GM23338 (cell line): ENCODE results near the gene OGG1. TPM values are rescaled to one million over a fixed set of nuclear protein-coding genes. Genes with fewer than 3 reads are reported as not detected.

Experiments used
- ATAC-seq: fragments of 200-7000 bp; cut with Tn5 transposase; 3 replicates; pipeline ENCODE4 v1.9.1; 2020
- DNase-seq: peaks from one replicate; pipeline ENCODE4 v3.0.0-alpha.2; 2015; ENCODE audit warnings: low spot score
- H2AFZ ChIP-seq: fragments of 200-600 bp; sonication (generic); 2 replicates; pipeline ENCODE4 v1.8.0; 2016; ENCODE audit warnings: antibody characterized with exemption, mild to moderate bottlenecking, moderate library complexity
- H3F3A ChIP-seq: fragments of 200-600 bp; sonication (generic); replicated peaks from 2 replicates; pipeline ENCODE4 v1.8.0; 2017; ENCODE audit warnings: antibody characterized with exemption, mixed run types, low read depth
- H3K27ac ChIP-seq: fragments of 200-600 bp; sonication (generic); 2 replicates; pipeline ENCODE4 v1.6.1; 2016; ENCODE audit warnings: low read depth
- H3K27me3 ChIP-seq: fragments of 200-600 bp; sonication (generic); 2 replicates; pipeline ENCODE4 v1.8.0; 2016; ENCODE audit warnings: mild to moderate bottlenecking, mixed run types, moderate library complexity; ENCODE audit not compliant: insufficient read depth
- H3K36me3 ChIP-seq: fragments of 200-600 bp; sonication (generic); 2 replicates; pipeline ENCODE4 v1.8.0; 2016; ENCODE audit warnings: mild to moderate bottlenecking; ENCODE audit not compliant: insufficient read depth
- H3K4me1 ChIP-seq: fragments of 200-600 bp; sonication (generic); 2 replicates; pipeline ENCODE4 v1.8.0; 2016; ENCODE audit warnings: mild to moderate bottlenecking, moderate library complexity; ENCODE audit not compliant: insufficient read depth
- H3K4me2 ChIP-seq: fragments of 200-600 bp; sonication (generic); 2 replicates; pipeline ENCODE4 v1.7.1; 2017; ENCODE audit warnings: mixed run types
- H3K4me3 ChIP-seq: fragments of 200-600 bp; sonication (generic); 2 replicates; pipeline ENCODE4 v1.6.1; 2016; ENCODE audit warnings: mixed run types
- H3K79me2 ChIP-seq: fragments of 200-600 bp; sonication (generic); replicated peaks from 2 replicates; pipeline ENCODE4 v1.8.0; 2017; ENCODE audit warnings: mild to moderate bottlenecking; ENCODE audit not compliant: insufficient read depth
- H3K9me2 ChIP-seq: fragments of 200-600 bp; sonication (generic); 2 replicates; pipeline ENCODE4 v1.8.0; 2017; ENCODE audit not compliant: insufficient read depth
- H4K20me1 ChIP-seq: fragments of 200-600 bp; sonication (generic); replicated peaks from 2 replicates; pipeline ENCODE4 v1.8.0; 2017; ENCODE audit warnings: mild to moderate bottlenecking; ENCODE audit not compliant: insufficient read depth
- H3K27ac Mint-ChIP-seq: 2 replicates; pipeline ENCODE4 v1.8.0; 2020; ENCODE audit warnings: inconsistent platforms, mild to moderate bottlenecking, moderate library complexity, mixed read lengths
- H3K27me3 Mint-ChIP-seq: 3 replicates; pipeline ENCODE4 v1.8.0; 2022; ENCODE audit warnings: low read depth, mild to moderate bottlenecking, moderate library complexity, mixed read lengths, inconsistent platforms; ENCODE audit not compliant: insufficient read depth, poor library complexity
- H3K36me3 Mint-ChIP-seq: 3 replicates; pipeline ENCODE4 v1.8.0; 2021; ENCODE audit warnings: low read depth, mild to moderate bottlenecking, inconsistent platforms, moderate library complexity, mixed read lengths
- H3K4me1 Mint-ChIP-seq: 3 replicates; pipeline ENCODE4 v1.8.0; 2020; ENCODE audit warnings: mild to moderate bottlenecking, inconsistent platforms, mixed read lengths
- H3K4me3 Mint-ChIP-seq: 3 replicates; pipeline ENCODE4 v1.8.0; 2021; ENCODE audit warnings: moderate library complexity, mild to moderate bottlenecking, inconsistent platforms, mixed read lengths
- H3K9me3 Mint-ChIP-seq: 3 replicates; pipeline ENCODE4 v1.8.0; 2020; ENCODE audit warnings: moderate library complexity, mild to moderate bottlenecking, inconsistent platforms, mixed read lengths
- CREB1 ChIP-seq: fragments of 250-450 bp; sonication (Bioruptor Pico); IDR thresholded peaks from 2 replicates; pipeline ENCODE4 v1.5.0; 2020; ENCODE audit warnings: low read depth, mild to moderate bottlenecking, moderate library complexity
- EZH2 ChIP-seq: fragments of 200-600 bp; sonication (generic); IDR thresholded peaks from one replicate; pipeline ENCODE4 v1.8.0; 2017; ENCODE audit warnings: antibody characterized with exemption, mild to moderate bottlenecking, low read depth; ENCODE audit not compliant: unreplicated experiment
- EZH2phosphoT487 ChIP-seq: fragments of 200-600 bp; sonication (generic); IDR thresholded peaks from one replicate; pipeline ENCODE4 v1.8.1; 2018; ENCODE audit warnings: antibody characterized with exemption; ENCODE audit not compliant: unreplicated experiment
- JUNB ChIP-seq: IDR thresholded peaks from one replicate; pipeline ENCODE4 v1.6.1; 2016; ENCODE audit warnings: antibody characterized with exemption; ENCODE audit not compliant: unreplicated experiment
- POLR2AphosphoS5 ChIP-seq: IDR thresholded peaks from 2 replicates; pipeline ENCODE4 v1.6.1; 2016; ENCODE audit warnings: antibody characterized with exemption, low read depth
- ZNF114 ChIP-seq: fragments of 250-450 bp; sonication (Bioruptor Pico); IDR thresholded peaks from 2 replicates; pipeline ENCODE4 v1.5.0; 2020; ENCODE audit warnings: mild to moderate bottlenecking, moderate library complexity
- polyA plus RNA-seq: library from polyadenylated mRNA; unstranded; fragments of >200 nt; fragmentation: Nextera tagmentation; extraction: Ambion mirVana; gene quantifications from 2 replicates; pipeline ENCODE4 v1.2.1, GENCODE V29; 2016
- total RNA-seq: library from RNA; depleted of rRNA; stranded (reverse); fragments of >200 nt; shearing (Covaris generic); gene quantifications from 2 replicates; pipeline ENCODE4 v1.2.3, GENCODE V29; 2014
- TF ChIP-seq, protein P1 (sequence below): fragments of 250-450 bp; sonication (Bioruptor Pico); IDR thresholded peaks from 2 replicates; pipeline ENCODE4 v1.5.0; 2020; ENCODE audit warnings: mild to moderate bottlenecking, moderate library complexity
- TF ChIP-seq, protein P2 (sequence below), 2 experiments: fragments of 200-600 bp in 1 of 2; sonication (generic) in 1 of 2; conservative IDR thresholded peaks; 2 replicates each; pipeline versions ENCODE4 v1.5.1 to v1.6.1; 2016 to 2017; ENCODE audit warnings: antibody characterized with exemption in 2 of 2, low read depth in 2 of 2, mild to moderate bottlenecking in 2 of 2, moderate library complexity in 1 of 2
- TF ChIP-seq, protein P3 (sequence below): IDR thresholded peaks from 2 replicates; pipeline ENCODE4 v1.6.1; 2016; ENCODE audit warnings: antibody characterized with exemption

OGG1 gene
- total and polyA plus RNA-seq, 2 experiments from 2014 or later = 20.6 to 27.6 TPM

DNA sequence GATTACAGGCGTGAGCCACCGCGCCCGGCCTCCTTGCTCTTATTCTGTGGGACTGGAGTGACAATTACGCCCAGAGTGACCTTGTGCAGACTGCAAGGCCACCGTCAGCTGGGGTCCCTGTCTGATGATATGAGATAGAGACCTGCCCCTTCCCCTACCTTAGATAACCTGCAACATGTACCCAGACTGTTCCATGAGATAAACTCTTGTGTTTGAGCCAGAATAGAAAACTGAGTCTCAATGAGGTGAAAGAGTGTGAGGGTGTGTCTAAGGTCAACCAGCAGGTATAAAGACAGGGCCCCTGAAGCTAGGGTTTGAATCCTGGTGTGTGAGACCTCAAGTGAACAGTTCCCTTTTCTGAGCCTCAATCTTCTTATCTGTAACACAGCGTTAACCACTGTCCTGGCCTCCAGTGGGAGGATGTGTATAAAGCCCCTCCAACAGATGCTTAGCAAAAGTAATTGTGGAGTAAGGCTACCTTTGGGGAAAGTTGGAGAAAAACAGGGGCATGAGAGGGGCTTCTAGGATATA lies 36.5 kb downstream of the OGG1 start:
- no peak for ATAC-seq
- peaks cover 10% of the 10 kb centered on the region; the same call in 1 of the 2 replicates for H3K36me3 ChIP-seq
- 0 out of 2 replicates have a peak, but pooled peaks cover 8% of the 10 kb centered on the region for H3F3A ChIP-seq
- no peak overlapping the region for H2AFZ ChIP-seq
- no peak overlapping the region for H3K4me3 ChIP-seq
- no peaks in the 10 kb centered on the region for H3K4me1 ChIP-seq
- no peaks in the 10 kb centered on the region for H3K27me3 ChIP-seq
- Mint-ChIP-seq H3K4me1 (no peaks in the 10 kb centered on the region), H3K27ac (no peak overlapping the region), H3K4me3 (no peak overlapping the region), H3K36me3 (peaks cover 77% of the 10 kb centered on the region), H3K9me3 (no peaks in the 10 kb centered on the region), H3K27me3 (peaks cover 3% of the 10 kb centered on the region)
- no peak overlapping the region for H3K27ac ChIP-seq
- no peaks in the 10 kb centered on the region for H3K9me2 ChIP-seq
- H3K79me2 ChIP-seq = no peaks in the 10 kb centered on the region
- TF ChIP-seq CREB1 (CRISPR knock-in tag) = no peak
- TF ChIP-seq, protein P1, sequence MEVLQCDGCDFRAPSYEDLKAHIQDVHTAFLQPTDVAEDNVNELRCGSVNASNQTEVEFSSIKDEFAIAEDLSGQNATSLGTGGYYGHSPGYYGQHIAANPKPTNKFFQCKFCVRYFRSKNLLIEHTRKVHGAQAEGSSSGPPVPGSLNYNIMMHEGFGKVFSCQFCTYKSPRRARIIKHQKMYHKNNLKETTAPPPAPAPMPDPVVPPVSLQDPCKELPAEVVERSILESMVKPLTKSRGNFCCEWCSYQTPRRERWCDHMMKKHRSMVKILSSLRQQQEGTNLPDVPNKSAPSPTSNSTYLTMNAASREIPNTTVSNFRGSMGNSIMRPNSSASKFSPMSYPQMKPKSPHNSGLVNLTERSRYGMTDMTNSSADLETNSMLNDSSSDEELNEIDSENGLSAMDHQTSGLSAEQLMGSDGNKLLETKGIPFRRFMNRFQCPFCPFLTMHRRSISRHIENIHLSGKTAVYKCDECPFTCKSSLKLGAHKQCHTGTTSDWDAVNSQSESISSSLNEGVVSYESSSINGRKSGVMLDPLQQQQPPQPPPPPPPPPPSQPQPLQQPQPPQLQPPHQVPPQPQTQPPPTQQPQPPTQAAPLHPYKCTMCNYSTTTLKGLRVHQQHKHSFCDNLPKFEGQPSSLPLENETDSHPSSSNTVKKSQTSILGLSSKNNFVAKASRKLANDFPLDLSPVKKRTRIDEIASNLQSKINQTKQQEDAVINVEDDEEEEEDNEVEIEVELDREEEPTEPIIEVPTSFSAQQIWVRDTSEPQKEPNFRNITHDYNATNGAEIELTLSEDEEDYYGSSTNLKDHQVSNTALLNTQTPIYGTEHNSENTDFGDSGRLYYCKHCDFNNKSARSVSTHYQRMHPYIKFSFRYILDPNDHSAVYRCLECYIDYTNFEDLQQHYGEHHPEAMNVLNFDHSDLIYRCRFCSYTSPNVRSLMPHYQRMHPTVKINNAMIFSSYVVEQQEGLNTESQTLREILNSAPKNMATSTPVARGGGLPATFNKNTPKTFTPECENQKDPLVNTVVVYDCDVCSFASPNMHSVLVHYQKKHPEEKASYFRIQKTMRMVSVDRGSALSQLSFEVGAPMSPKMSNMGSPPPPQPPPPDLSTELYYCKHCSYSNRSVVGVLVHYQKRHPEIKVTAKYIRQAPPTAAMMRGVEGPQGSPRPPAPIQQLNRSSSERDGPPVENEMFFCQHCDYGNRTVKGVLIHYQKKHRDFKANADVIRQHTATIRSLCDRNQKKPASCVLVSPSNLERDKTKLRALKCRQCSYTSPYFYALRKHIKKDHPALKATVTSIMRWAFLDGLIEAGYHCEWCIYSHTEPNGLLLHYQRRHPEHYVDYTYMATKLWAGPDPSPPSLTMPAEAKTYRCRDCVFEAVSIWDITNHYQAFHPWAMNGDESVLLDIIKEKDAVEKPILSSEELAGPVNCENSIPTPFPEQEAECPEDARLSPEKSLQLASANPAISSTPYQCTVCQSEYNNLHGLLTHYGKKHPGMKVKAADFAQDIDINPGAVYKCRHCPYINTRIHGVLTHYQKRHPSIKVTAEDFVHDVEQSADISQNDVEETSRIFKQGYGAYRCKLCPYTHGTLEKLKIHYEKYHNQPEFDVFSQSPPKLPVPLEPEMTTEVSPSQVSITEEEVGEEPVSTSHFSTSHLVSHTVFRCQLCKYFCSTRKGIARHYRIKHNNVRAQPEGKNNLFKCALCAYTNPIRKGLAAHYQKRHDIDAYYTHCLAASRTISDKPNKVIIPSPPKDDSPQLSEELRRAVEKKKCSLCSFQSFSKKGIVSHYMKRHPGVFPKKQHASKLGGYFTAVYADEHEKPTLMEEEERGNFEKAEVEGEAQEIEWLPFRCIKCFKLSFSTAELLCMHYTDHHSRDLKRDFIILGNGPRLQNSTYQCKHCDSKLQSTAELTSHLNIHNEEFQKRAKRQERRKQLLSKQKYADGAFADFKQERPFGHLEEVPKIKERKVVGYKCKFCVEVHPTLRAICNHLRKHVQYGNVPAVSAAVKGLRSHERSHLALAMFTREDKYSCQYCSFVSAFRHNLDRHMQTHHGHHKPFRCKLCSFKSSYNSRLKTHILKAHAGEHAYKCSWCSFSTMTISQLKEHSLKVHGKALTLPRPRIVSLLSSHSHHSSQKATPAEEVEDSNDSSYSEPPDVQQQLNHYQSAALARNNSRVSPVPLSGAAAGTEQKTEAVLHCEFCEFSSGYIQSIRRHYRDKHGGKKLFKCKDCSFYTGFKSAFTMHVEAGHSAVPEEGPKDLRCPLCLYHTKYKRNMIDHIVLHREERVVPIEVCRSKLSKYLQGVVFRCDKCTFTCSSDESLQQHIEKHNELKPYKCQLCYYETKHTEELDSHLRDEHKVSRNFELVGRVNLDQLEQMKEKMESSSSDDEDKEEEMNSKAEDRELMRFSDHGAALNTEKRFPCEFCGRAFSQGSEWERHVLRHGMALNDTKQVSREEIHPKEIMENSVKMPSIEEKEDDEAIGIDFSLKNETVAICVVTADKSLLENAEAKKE (CRISPR knock-in tag) = no peak
- no peak for TF ChIP-seq JUNB
- no peak for TF ChIP-seq POLR2AphosphoS5
- no peak for TF ChIP-seq EZH2phosphoT487
- TF ChIP-seq, protein P2, sequence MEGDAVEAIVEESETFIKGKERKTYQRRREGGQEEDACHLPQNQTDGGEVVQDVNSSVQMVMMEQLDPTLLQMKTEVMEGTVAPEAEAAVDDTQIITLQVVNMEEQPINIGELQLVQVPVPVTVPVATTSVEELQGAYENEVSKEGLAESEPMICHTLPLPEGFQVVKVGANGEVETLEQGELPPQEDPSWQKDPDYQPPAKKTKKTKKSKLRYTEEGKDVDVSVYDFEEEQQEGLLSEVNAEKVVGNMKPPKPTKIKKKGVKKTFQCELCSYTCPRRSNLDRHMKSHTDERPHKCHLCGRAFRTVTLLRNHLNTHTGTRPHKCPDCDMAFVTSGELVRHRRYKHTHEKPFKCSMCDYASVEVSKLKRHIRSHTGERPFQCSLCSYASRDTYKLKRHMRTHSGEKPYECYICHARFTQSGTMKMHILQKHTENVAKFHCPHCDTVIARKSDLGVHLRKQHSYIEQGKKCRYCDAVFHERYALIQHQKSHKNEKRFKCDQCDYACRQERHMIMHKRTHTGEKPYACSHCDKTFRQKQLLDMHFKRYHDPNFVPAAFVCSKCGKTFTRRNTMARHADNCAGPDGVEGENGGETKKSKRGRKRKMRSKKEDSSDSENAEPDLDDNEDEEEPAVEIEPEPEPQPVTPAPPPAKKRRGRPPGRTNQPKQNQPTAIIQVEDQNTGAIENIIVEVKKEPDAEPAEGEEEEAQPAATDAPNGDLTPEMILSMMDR (conservative IDR thresholded peaks at IDR 0.05; ENCODE audit: low read depth in 2 of 2) = no peak
- no peak for TF ChIP-seq EZH2
- no peak for TF ChIP-seq ZNF114
- TF ChIP-seq, protein P3, sequence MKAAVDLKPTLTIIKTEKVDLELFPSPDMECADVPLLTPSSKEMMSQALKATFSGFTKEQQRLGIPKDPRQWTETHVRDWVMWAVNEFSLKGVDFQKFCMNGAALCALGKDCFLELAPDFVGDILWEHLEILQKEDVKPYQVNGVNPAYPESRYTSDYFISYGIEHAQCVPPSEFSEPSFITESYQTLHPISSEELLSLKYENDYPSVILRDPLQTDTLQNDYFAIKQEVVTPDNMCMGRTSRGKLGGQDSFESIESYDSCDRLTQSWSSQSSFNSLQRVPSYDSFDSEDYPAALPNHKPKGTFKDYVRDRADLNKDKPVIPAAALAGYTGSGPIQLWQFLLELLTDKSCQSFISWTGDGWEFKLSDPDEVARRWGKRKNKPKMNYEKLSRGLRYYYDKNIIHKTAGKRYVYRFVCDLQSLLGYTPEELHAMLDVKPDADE = no peak
- no peaks in the 10 kb centered on the region for H4K20me1 ChIP-seq
- DNase-seq = no peak
- no peak overlapping the region for H3K4me2 ChIP-seq
